ENCODE measurements around the gene DNAJC6.

GRCh38 chr1:65409314-65409713 is 100.0 kb downstream of the DNAJC6 start:
- TF ChIP-seq REST (IDR thresholded peaks at IDR 0.05) (no peak), CHD2 (IDR thresholded peaks at IDR 0.05; ENCODE audit: low read length, partially characterized antibody) (no peak), CTCF (IDR thresholded peaks at IDR 0.05) (no peak)

Data from A549 (cell line).